GM10248 (cell line): Measurements from ENCODE around the gene HOXA3.

Experiments
- CTCF ChIA-PET: fragments of 300-600 bp; sonication (Branson Sonifier 250); formaldehyde crosslinking; extraction: SDS; loops from one replicate; lab custom pipeline; 2021; ENCODE audit warnings: antibody characterized with exemption; lab: Yijun Ruan, JAX
- POLR2A ChIA-PET: fragments of 350-650 bp; sonication (Branson Sonifier 250); formaldehyde crosslinking; extraction: SDS; loops from one replicate; lab custom pipeline; 2020; ENCODE audit warnings: antibody characterized with exemption; lab: Yijun Ruan, JAX
- DNase-seq: peaks from one replicate; pipeline ENCODE4 v3.0.0; 2012; ENCODE audit errors: extremely low spot score
- TF ChIP-seq, protein P1 (sequence below): IDR thresholded peaks from 2 replicates; pipeline ENCODE4 v1.5.1; 2012; ENCODE audit warnings: mild to moderate bottlenecking, low read depth; ENCODE audit errors: extremely low read depth, missing control alignments, control extremely low read depth

The HOXA3 gene

DNA sequence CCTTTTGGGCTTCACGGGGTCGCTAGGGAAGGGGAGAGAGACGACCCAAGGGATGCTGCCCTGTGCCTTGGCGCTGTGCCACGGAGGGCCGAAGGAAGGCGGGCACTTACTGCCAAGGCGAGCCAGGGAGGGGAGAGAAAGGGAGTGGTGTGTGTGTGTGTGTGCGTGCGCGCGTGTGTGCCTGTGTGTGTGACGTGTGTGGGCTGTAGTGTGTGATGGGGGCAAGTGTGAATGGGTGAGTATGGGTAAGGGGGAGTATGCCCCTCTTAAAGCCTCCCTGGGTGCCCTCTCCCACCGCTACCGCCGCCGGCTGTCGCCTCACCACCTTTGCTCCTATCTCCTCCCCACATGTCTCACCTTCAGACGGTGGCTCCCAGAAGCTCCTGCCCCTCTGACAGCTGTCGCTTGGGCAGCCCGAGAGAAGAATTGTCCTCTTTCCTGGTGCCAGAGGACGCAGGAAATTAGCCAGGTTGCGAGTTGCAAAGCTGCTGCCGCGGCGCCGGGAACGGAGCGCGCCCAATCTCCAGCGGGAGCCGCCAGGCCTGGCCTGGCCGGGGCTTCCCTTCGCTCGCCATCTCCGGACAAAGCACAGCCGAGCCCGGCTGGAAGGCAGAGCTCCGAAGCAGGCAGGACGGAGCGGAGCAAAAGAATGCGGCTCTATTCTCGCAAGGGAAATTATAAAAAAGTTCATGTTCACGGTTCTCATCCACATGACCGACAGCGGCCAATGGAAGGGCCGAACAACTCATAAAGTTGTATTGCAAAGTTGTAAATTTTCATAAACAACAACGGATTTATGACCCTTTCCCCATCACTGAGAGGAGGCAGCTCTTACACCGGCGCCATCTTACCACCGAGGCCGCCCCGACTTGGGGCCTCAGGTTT, at the start of gene HOXA3:
Gene HOXA3 (minus strand): TSS at position 653 of the 885 bp plus-strand sequence. CDS start 41,943 bp downstream, outside the sequence.
- TF ChIP-seq, protein P1, sequence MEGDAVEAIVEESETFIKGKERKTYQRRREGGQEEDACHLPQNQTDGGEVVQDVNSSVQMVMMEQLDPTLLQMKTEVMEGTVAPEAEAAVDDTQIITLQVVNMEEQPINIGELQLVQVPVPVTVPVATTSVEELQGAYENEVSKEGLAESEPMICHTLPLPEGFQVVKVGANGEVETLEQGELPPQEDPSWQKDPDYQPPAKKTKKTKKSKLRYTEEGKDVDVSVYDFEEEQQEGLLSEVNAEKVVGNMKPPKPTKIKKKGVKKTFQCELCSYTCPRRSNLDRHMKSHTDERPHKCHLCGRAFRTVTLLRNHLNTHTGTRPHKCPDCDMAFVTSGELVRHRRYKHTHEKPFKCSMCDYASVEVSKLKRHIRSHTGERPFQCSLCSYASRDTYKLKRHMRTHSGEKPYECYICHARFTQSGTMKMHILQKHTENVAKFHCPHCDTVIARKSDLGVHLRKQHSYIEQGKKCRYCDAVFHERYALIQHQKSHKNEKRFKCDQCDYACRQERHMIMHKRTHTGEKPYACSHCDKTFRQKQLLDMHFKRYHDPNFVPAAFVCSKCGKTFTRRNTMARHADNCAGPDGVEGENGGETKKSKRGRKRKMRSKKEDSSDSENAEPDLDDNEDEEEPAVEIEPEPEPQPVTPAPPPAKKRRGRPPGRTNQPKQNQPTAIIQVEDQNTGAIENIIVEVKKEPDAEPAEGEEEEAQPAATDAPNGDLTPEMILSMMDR = no peak
- CTCF ChIA-PET = interaction anchor here (0.8 to 5.8 kb wide), 3 partner anchors 10 to 494 kb away, joined by 3 to 59 read pairs (median 3); no protein-coding TSS in a partner anchor
- POLR2A ChIA-PET = no interaction called here
- DNase-seq = no peak

DNA sequence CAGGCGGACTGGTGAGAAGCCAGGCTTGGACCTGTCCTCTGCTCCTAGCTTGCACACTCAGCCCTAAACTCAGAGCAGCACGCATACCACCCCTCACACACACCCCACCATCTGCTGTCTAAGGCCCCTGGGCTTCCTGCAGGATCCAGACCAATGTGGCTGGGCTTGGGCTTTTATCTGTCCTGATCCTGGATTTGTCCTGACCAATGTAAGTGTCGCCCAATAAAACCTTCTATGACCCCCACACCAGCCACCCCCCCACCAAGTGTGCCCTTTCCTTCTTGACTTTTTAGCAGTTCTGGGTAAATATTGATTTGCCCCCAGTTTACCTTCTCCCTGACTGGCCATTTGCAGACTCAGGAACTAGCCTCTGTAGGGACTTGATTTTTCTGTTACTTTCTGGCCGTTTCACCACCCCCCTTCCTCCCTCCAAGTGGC, 49.2 kb upstream of the HOXA3 start:
- ChIA-PET POLR2A (no interaction called here), CTCF (interaction anchor here (1.3 kb wide), 1 partner anchor 403 kb away, joined by 3 read pairs; no protein-coding TSS in a partner anchor)
- TF ChIP-seq, protein P1 = no peak
- no peak for DNase-seq

DNA sequence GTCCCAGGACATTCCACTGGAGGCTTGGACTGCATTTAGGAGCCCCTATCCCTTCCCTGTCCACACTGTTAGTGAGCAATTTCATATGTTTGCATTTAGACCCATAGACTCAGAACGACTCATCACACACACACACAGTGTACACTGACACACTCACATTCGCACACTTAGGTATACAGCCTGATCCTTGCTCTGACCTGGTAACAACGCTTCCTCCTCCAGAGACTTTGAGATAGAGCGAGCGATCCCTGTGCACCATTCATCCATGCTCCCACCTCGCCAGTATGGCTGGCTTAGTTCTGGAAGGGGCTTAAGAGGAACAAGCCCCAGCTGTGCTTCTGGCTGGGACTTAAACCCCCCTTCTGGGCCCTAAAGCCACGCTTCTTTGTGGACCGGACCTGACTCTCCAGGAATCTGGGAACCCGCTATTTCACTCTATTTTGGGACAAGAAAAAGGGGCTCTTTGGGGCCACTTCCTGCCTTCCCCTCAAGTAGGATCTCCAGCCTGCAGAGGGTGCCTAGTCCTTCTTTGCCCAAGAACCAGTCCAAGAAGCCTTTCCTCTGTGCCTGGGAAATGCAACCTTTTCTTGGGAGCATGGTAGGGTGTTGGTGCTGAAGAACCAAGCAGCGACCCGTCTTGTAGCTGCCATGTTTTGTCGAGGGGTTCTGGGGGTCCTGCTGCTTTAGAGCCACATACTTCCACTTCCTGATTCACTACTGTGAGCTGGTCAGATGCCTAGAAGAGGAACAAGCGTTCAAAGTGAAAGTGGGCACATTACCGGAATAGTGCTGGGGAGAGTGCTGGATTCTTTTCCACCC, 48.6 kb upstream of the HOXA3 start:
- CTCF ChIA-PET = interaction anchor here (2.7 kb wide), 1 partner anchor 8 kb away, joined by 12 read pairs; no protein-coding TSS in a partner anchor
- POLR2A ChIA-PET = no interaction called here
- TF ChIP-seq, protein P1 = no peak
- DNase-seq = no peak

DNA sequence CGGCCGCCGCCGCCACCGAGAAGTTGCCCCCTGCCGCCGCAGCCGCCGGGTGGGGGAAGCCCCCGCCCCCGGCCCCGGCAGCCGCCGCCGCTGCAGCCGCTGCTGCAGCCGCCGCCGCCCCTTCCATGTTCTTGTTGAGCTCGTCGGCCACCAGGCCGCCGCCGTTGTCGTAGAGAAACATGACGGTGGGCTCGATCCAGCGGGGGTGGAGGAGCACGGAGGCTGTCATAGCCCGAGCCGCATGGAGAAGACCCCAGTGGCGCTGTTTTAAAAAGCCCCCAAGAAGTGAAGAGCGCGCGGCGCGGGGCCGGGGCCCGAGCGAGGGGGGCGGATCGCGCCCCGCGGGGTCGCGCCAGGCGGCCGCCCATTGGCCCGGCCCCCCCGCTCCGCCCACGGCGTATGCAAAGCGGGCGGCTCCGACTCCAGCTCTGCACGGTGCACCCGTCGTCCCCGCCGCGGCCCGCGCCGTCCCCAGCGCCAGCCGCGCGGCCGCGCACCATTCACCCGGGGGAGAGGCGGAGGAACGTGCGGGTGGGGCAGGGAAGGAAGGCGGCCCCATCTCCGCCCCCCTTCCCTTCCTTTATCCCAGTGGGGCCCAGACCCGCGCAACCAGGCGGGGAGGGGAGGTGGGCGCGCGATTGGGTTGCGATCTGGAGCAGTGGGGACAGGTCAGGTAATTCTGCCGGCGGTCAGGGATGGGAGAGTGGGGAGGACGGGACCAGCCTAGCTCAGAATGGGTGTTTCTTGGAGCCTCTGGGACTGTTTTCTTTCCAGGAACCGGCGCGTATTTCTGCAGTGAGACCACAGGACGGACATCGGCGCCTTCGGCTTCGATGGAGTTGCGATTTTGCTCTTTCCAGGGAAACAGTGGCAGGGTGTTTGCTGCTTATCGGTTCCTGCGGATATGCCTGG, 47.7 kb upstream of the HOXA3 start, which contains the start of gene HOXA13:
Gene HOXA13 (minus strand): TSS at position 243 of the 912 bp plus-strand sequence. CDS start 14 bp downstream, at position 229.
- CTCF ChIA-PET = interaction anchor here (1.1 to 2.7 kb wide), 5 partner anchors 9 to 820 kb away, joined by 3 to 12 read pairs (median 6); no protein-coding TSS in a partner anchor
- no peak for DNase-seq
- TF ChIP-seq, protein P1 = no peak
- POLR2A ChIA-PET = no interaction called here

DNA sequence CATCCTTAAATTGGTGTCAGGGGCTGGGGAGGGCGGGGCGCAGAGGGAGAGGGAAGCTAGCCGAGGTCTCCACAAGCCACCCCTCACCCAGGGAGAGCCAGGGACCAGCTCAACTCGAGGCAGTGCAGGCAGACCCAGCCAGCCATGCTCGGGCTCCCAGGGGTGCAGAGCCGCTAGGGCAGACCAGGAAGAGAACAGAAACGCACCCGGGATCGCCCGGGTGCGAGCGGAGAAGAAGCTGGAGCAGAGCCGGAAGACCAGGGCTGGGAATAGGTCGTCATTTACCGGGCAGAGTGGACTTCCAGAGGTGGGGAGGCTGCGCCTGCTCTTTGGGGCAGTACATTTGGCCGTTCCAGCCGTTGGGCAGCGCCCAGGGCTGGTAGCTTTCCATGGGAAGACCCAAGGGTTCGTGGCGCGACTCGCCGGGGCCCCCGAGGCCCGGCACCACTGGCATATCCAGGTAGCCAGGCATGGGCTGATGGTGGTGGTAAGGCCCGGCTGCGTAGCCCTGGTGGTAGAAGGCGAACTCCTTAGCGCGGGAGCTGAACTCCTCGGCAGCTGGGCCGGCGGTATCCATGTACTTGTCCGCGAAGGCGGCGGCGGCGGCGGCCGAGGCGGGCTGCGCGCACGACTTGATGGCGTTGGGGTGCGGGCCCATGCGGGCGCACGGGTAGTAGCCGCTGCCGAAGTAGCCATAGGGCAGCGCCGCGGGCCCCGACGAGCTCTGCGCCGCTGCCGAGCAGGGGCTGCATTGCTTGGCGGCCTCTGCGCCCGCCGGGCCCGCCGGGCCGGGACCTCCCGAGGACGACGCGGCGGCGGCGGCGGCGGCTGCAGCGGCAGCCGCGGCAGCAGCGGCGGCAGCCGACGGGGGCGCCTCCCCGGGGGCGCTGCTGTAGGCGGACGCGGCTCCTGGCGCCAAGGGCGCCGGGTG, 46.8 kb upstream of the HOXA3 start:
- TF ChIP-seq, protein P1 = no peak
- CTCF ChIA-PET = interaction anchor here (1.0 to 2.7 kb wide), 7 partner anchors 10 to 895 kb away, joined by 3 to 12 read pairs (median 3); no protein-coding TSS in a partner anchor

More for the DNA sequence above, 46.8 kb upstream of the HOXA3 start:
- no peak for DNase-seq
- POLR2A ChIA-PET = no interaction called here
